NCI-H1417 treated with DMSO at 0.1 percent for 48 hours (cell line): Measurements from ENCODE around the gene ACBD5.
"Not testable (repeated sequence)": the region's sequence is repeated elsewhere in the genome, so short reads cannot be mapped to it uniquely, and the experiment has no call there.

Source experiments
- DNase-seq: peaks from one replicate; lab custom pipeline; 2025; lab: John Stamatoyannopoulos, UW

The ACBD5 gene

DNA sequence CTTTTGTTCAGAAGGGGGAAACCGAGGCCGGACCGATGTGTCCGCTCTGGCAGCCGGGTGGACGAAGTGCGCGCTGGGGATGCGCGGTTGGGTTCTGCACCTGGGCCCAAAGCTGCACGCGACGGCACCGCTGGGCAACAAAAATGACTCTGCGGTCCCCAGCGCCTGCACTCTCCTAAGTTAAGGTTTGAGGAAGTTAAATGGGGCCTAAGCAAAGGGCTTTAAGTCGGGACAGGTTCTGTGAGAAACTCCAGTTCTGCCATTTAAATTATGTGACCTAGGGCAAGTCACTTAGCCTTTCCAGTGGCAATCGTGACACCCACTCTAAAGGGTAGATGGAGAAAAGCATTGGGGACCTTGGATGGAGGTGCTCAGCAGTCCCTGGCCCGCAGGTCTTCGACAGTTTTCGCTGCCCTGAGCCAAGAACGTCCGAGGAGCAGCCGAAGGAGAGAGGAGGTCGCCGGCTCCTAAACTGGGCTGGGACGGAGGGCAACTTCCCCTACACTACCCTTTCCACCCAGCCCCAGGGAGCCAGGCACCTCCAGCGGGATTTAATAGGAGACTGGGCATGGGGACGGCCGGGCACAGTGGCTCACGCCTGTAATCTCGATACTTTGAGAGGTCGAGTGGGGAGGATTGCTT is 534 bp upstream of the ACBD5 start:
- DNase-seq, result no peak

DNA sequence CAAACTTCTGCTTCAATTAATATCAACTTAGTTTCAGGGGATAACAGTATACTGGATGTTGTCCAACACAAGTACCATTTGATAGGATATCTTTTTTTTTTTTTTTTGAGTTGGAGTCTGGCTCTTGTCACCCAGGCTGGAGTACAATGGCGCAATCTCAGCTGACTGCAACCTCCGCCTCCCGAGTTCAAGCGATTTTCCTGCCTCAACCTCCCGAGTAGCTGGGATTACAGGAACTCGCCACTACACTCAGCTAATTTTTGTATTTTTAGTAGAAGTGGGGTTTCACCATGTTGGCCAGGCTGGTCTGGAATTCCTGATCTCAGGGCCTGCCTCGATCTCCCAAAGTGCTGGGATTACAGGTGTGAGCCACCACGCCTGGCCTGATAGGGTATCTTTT is 3.1 kb downstream of the ACBD5 start:
- not testable (repeated sequence) for DNase-seq

DNA sequence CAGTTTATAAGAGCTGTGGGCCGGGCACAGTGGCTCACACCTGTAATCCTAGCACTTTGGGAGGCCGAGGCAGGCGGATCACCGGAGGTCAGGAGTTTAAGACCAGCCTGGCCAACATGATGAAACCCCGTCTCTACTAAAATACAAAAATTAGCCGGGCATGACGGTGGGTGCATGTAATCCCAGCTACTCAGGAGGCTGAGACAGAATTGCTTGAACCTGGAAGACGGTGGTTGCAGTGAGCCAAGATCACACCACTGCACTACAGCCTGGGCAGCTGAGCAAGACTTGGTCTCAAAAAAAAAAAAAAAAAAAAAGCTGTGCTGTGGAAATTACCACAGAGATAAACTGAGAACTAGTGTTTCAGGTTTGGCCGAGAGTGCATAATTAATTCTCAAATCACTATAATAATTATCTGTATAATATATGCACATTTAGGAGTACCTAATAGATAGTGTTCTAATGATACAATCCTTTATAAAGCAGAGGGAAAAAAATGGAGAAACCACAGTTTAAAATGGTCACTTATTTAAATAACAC is 3.9 kb downstream of the ACBD5 start:
- DNase-seq, result not testable (repeated sequence)

GRCh38 chr10:27235706-27236105 is 4.9 kb downstream of the ACBD5 start:
- no peak for DNase-seq

GRCh38 chr10:27230022-27230421 is 10.6 kb downstream of the ACBD5 start:
- DNase-seq, result no peak

- no peak for DNase-seq
Measured at GRCh38 chr10:27225642-27226257, 14.8 kb downstream of the ACBD5 start.

DNA sequence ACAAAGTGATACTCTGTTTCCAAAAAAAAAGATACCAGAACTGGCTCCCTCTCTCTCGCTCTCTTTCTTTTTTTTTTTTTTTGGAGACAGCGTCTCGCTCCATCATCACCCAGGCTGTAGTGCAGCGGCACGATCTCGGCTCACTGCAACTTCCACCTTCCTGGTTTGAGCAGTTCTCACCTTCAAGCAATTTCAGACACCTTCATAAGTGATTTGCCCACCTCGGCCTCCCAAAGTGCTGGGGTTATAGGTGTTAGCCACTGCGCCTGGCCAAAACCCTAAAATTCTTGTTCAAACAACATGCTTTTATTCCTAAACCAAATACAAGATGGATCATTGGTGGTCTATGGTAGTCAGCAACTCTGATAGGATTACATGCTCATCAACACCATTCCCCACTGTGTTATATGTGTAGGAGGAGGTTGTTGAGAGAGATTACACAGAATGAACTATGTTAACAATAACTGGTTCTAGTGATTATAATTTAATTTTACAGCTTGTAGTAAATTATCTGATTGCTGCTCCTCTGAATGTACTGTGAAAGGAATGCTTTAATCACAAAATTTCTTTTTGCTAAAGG is 15.5 kb downstream of the ACBD5 start:
- no peak for DNase-seq

GRCh38 chr10:27223964-27224363 is 16.6 kb downstream of the ACBD5 start:
- no peak for DNase-seq

DNA sequence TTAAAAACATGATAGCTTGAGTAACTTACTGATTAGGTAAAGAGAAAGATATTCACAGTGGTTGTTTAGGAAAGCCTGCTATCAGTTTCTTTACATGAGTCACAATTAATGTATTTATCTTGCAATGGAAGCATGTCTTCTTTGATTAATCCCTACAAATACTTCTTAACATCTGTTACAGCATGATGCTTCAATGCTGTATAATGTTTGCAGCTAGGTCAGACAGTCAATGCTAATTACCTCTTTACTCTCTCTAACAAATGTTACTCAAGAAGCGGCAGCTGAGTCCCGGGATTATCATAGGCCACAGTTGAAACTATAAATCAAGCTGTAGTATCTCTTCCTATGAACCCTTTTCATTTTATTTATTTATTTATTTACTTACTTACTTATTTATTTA is 33.2 kb downstream of the ACBD5 start:
- no peak for DNase-seq

DNA sequence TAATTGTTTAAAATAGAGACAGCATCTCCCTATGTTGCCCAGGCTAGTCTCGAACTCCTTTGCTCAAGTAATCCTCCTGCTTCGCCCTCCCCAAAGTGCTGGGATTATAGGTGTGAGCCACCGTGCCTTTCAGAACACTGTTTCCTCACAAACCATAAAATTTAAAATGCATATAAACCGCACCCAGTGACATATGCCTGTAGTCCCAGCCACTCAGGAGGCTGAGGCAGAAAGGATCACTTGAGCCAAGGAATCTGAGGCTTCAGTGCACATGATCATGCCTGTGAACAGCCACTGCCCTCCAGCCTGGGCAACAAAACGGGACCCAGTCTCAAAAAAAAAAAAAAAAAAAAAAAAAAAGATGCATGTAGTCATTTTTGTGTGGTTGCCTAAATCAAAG is 36.8 kb downstream of the ACBD5 start:
- DNase-seq, result no peak

GRCh38 chr10:27197980-27198620 is 42.5 kb downstream of the ACBD5 start:
- no peak for DNase-seq

DNA sequence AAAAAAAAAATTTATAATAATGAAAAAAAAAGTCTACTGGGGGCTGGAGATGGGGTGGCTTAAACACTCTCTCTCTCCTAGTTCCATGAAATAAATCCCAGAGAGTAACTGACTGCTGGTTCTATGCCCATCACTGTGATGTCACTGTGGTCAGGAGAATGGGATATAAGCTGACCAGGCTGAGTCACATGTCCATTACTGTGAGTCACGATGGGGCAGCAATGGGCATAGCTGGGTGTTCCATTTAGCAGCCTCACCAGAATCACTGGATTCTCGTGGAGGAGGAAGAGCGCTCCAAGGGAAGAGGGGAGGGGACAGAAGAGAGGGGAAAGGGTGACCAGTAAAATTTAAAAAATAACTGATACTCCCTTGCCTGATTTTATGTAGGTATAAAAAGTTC is 48.3 kb downstream of the ACBD5 start:
- DNase-seq, result no peak

GRCh38 chr10:27190508-27190907 is 50.1 kb downstream of the ACBD5 start:
- no peak for DNase-seq

- no peak for DNase-seq
Measured at GRCh38 chr10:27188897-27189296, 51.7 kb downstream of the ACBD5 start.

GRCh38 chr10:27188259-27188658 is 52.3 kb downstream of the ACBD5 start:
- DNase-seq, result no peak

DNA sequence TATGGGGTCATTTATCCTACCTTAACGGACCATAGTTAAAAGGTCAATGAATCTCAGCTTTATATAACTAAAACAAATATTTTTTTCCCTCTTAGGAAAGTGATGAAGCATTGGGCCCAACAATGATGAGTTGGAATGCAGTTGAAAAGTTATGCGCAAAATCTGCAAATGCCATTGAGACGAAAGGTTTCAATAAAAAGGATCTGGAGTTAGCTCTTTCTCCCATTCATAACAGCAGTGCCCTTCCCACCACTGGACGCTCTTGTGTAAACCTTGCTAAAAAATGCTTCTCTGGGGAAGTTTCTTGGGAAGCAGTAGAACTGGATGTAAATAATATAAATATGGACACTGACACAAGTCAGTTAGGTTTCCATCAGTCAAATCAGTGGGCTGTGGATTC is 70.7 kb downstream of the ACBD5 start:
- DNase-seq, result no peak

DNA sequence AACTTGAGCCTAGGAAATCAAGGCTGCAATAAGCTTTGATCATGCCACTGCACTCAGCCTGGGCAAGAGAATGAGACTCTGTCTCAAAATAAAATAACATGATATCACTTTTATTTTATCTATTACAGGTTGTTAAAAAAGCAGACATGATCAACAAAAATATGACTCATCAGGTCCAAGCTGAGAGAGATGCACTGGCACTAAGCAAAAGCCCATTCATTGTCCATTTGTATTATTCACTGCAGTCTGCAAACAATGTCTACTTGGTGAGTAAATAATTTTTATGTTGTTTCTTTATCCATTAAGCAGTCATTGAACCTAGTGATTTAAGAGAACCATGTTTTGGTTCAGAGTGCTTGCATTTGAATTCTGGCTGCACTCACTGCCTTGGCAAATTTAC is 82.2 kb downstream of the ACBD5 start:
- no peak for DNase-seq

- DNase-seq, result no peak
Measured at GRCh38 chr10:27157150-27157549, 83.4 kb downstream of the ACBD5 start.

DNA sequence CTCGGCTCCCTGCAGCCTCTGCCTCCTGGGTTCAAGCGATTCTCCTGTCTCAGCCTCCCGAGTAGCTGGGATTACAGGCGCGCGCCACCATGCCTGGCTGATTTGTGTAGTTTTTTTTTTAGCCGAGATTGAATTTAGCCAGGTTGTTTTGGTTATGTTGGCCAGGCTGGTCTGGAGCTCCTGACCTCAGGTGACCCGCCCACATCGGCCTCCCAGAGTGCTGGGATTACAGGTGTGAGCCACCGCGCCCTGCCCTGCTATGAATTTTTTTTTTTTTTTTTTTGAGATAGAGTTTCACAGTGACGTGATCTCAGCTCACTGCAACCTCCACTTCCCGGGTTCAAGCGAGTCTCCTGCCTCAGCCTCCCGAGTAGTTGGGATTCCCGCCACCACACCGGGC is 84.0 kb downstream of the ACBD5 start:
- DNase-seq, result not testable (repeated sequence)

- no peak for DNase-seq
Measured at GRCh38 chr10:27155066-27155754, 85.4 kb downstream of the ACBD5 start, which contains the start of gene MASTL. Gene MASTL, plus strand, starts transcription at chr10:27155352. Its CDS starts 75 bp downstream, at chr10:27155427.

DNA sequence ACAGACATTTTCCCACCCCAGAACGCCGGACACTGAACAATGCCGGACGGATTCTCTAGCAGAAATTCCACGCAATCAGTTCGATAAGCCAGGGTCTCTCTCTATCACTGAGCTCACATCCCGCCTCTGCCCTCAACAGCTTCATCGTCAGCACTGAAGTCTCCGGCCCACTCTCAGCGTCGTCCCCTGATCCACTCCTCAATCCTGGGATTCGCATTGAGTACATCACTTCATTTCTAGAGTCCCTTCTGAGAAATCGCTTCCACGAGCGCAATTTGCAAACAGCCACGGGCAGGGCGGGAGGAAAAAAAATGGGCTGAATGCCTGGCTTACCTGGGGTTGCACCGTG is 86.8 kb downstream of the ACBD5 start:
- no peak for DNase-seq

DNA sequence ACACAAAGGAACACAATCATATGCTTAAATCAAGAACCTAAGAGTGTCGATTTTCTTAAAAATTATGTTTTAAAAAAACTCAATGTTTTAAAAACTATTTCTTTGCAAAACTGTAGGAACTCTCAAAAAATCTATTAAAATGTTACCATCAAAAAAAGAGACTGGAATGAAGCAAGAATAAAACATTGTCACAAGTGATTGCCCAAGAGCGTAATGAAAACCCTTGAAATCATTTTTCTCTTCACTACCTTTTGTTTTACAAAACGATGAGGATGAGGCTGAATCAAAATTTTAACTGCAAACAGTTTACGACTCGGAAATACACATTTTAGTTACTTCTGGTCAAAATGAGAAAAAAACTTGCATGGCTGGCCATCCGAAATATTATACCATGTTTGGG is 87.3 kb downstream of the ACBD5 start:
- DNase-seq, result no peak
